ENCODE results near the gene ATXN3L. TPM values are rescaled to one million over a fixed set of nuclear protein-coding genes. Genes with fewer than 3 reads are reported as not detected.
"Not testable (repeated sequence)": the region's sequence is repeated elsewhere in the genome, so short reads cannot be mapped to it uniquely, and the experiment has no call there.

ATXN3L gene
- total RNA-seq, 1 donor from 2014 or later = not detected

DNA sequence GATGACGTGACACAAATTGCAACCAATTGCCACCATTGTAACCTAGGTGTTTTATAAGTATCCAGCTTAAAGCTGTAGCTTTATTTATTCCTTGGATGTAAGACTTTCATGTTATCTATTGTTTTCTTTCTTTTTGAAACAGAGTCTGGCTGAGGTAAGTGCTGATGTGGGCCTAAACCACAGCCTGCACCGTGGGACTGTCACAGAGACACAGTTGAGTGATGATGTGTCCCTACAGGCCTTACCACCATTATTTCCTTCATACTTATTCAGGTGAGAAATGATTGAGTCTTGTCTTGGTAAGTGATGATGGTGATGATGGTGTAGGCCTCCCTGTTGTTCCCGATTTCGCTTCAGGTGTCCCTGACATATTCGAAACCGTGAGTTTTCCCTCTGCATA lies 8.3 kb downstream of the ATXN3L start:
- intact Hi-C loops (cut with DNase I) = no loop called here
- Histone ChIP-seq H3K9me3 (no peaks in the 10 kb centered on the region), H3K27me3 (no peaks in the 10 kb centered on the region), H3K4me3 (no peak overlapping the region), H3K27ac (no peak overlapping the region), H3K4me1 (no peaks in the 10 kb centered on the region), H3K36me3 (no peaks in the 10 kb centered on the region)
- TF ChIP-seq, protein P1, sequence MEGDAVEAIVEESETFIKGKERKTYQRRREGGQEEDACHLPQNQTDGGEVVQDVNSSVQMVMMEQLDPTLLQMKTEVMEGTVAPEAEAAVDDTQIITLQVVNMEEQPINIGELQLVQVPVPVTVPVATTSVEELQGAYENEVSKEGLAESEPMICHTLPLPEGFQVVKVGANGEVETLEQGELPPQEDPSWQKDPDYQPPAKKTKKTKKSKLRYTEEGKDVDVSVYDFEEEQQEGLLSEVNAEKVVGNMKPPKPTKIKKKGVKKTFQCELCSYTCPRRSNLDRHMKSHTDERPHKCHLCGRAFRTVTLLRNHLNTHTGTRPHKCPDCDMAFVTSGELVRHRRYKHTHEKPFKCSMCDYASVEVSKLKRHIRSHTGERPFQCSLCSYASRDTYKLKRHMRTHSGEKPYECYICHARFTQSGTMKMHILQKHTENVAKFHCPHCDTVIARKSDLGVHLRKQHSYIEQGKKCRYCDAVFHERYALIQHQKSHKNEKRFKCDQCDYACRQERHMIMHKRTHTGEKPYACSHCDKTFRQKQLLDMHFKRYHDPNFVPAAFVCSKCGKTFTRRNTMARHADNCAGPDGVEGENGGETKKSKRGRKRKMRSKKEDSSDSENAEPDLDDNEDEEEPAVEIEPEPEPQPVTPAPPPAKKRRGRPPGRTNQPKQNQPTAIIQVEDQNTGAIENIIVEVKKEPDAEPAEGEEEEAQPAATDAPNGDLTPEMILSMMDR (IDR thresholded peaks at IDR 0.05) = no peak
- TF ChIP-seq POLR2AphosphoS5 (IDR thresholded peaks at IDR 0.05; ENCODE audit: insufficient read depth in 1 of 2, low read depth in 1 of 2) (no peak), POLR2A (IDR thresholded peaks at IDR 0.05) (no peak)
- no peak for DNase-seq (ENCODE audit: extremely low spot score in 2 of 2)

DNA sequence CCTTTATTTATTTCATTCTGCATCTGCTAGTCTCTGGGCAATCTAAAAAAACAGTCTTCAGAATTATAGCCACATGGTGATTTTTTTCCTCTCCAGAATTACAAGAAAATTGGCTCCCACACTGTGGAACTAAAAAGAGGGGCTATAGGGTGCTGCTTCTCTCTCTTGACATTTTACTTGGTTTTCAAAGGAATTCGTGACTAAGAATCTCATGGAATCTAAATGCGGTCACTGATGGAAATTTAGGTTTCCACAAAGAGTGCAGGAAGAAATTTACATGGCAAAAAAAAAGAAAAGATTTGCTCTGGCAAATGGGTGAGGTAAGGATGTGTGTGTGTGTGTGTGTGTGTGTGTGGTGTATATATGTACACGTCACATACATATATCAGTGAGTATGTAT lies 10.2 kb downstream of the ATXN3L start:
- H3K27ac ChIP-seq = no peak overlapping the region
- no peak overlapping the region for H3K4me3 ChIP-seq
- H3K4me1 ChIP-seq = no peaks in the 10 kb centered on the region
- H3K27me3 ChIP-seq = no peaks in the 10 kb centered on the region
- TF ChIP-seq POLR2A (IDR thresholded peaks at IDR 0.05) (no peak), POLR2AphosphoS5 (IDR thresholded peaks at IDR 0.05; ENCODE audit: insufficient read depth in 1 of 2, low read depth in 1 of 2) (no peak)
- TF ChIP-seq, protein P1 (IDR thresholded peaks at IDR 0.05) = no peak
- no peaks in the 10 kb centered on the region for H3K9me3 ChIP-seq
- intact Hi-C loops (cut with DNase I) = no loop called here
- H3K36me3 ChIP-seq = no peaks in the 10 kb centered on the region
- no peak for DNase-seq (ENCODE audit: extremely low spot score in 2 of 2)

DNA sequence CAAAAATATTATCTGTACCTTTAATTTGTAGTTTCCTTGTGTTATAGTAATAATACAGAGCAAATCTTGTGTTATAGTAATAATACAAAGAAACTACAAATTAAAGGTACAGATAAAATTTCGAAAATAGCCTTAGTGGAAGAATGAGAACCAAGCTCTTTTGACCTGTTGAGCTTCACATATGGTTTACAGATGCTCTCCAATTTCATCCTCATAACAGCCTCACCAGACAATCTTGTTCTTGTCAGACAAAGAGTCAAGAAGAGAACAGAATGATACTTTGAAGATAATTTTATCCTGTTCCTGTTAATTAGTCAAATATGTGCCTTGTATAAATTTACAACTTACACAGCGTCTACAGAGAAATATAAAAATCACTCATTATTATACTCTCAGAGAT lies 12.8 kb downstream of the ATXN3L start:
- intact Hi-C loops (cut with DNase I) = no loop called here
- TF ChIP-seq, protein P1 (IDR thresholded peaks at IDR 0.05) = no peak
- no peak for TF ChIP-seq POLR2A (IDR thresholded peaks at IDR 0.05)
- TF ChIP-seq POLR2AphosphoS5 (IDR thresholded peaks at IDR 0.05; ENCODE audit: insufficient read depth in 1 of 2, low read depth in 1 of 2) = no peak

DNA sequence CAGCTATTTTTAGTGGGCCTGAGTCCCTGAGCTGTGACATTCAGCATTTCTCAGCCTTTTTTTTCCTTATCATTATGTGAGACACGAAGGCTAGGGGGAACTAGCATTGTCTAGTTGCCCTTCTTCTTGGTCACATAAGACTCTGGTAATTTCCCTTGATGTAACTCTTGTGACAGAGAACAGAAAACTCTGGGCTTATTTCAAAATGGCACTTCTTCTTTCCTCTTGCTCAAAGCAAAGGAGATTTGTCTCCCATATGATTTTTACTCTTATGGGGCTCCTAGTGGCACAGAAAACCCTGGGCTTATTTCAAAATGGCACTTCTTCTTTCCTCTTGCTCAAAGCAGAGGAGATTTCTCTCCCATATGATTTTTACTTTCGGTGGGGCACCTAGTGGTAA lies 14.7 kb downstream of the ATXN3L start:
- Histone ChIP-seq H3K27me3 (no peaks in the 10 kb centered on the region), H3K36me3 (no peaks in the 10 kb centered on the region), H3K27ac (no peak overlapping the region), H3K9me3 (no peaks in the 10 kb centered on the region), H3K4me1 (no peaks in the 10 kb centered on the region), H3K4me3 (no peak overlapping the region)
- intact Hi-C loops (cut with DNase I) = no loop called here
- DNase-seq (ENCODE audit: extremely low spot score in 2 of 2) = no peak
- TF ChIP-seq POLR2AphosphoS5 (IDR thresholded peaks at IDR 0.05; ENCODE audit: insufficient read depth in 1 of 2, low read depth in 1 of 2) = no peak
- TF ChIP-seq, protein P1 (IDR thresholded peaks at IDR 0.05) = no peak
- TF ChIP-seq POLR2A (IDR thresholded peaks at IDR 0.05) = no peak

More for the DNA sequence above, 12.8 kb downstream of the ATXN3L start:
- Histone ChIP-seq H3K4me1 (no peaks in the 10 kb centered on the region), H3K36me3 (no peaks in the 10 kb centered on the region), H3K4me3 (no peak overlapping the region), H3K27ac (no peak overlapping the region), H3K27me3 (no peaks in the 10 kb centered on the region), H3K9me3 (no peaks in the 10 kb centered on the region)
- no peak for DNase-seq (ENCODE audit: extremely low spot score in 2 of 2)

DNA sequence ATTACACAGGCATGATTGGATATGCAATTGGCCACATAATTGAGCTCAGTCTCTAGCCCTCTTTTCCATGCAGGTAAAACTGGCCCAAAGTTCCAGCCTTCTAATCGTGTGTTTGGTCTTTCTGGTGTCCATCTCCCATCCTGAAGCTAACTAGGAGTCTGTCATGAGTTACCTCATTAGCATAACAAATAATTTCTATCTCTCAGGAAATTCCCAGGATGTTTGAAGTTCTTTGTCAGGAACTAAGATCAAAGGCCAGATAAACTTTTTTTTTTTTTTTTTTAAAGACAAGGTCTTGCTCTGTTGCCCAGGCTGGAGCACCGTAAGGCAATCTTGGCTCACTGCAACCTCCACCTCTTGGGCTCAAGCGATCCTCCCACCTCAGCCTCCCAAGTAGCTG lies 15.8 kb downstream of the ATXN3L start:
- Histone ChIP-seq H3K27ac (no peak overlapping the region), H3K9me3 (no peaks in the 10 kb centered on the region), H3K4me3 (no peak overlapping the region), H3K27me3 (no peaks in the 10 kb centered on the region), H3K4me1 (no peaks in the 10 kb centered on the region), H3K36me3 (no peaks in the 10 kb centered on the region)
- TF ChIP-seq, protein P1 (IDR thresholded peaks at IDR 0.05) = no peak
- TF ChIP-seq POLR2A (IDR thresholded peaks at IDR 0.05) (no peak), POLR2AphosphoS5 (IDR thresholded peaks at IDR 0.05; ENCODE audit: insufficient read depth in 1 of 2, low read depth in 1 of 2) (no peak)
- DNase-seq (ENCODE audit: extremely low spot score in 2 of 2) = no peak
- intact Hi-C loops (cut with DNase I) = no loop called here

DNA sequence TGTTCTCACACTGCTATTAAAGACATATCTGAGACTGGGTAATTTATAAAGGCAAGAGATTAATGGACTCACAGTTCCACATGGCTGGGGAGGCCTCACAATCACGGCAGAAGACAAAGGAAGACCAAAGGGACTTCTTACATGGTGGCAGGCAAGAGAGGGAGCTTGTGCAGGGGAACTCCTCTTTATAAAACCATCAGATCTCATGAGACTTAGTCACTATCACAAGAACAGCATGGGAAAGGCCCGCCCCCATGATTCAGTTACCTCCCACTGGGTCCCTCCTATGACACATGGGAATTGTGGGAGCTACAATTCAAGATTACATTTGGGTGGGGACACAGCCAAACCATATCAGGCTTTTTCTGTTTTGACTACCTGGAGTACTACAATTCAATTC lies 16.6 kb downstream of the ATXN3L start:
- intact Hi-C loops (cut with DNase I); H3K27ac ChIP-seq; H3K36me3 ChIP-seq: not testable (repeated sequence)

More for the DNA sequence above, 16.6 kb downstream of the ATXN3L start:
- not testable (repeated sequence) for DNase-seq (ENCODE audit: extremely low spot score in 2 of 2); H3K9me3 ChIP-seq; H3K4me1 ChIP-seq; H3K27me3 ChIP-seq; H3K4me3 ChIP-seq
